T-cell (primary cell): ENCODE data around the gene ERN1. TPM values are rescaled to one million over a fixed set of nuclear protein-coding genes. Genes with fewer than 3 reads are reported as not detected.

ENCODE experiments used
- ATAC-seq, 4 experiments: fragments of 200-7000 bp in 3 of 4; fragments of 150-1000 bp in 1 of 4; cut with Tn5 transposase; replicated peaks in 1 of 4; 1 replicate in 3 of 4; 2 replicates in 1 of 4; pipeline ENCODE4 v1.10.0; 2021; ENCODE audit warnings: moderate library complexity in 3 of 4, mild to moderate bottlenecking in 2 of 4, moderate number of reproducible peaks in 1 of 4
- CTCF ChIA-PET, 2 donors: fragments of 300-600 bp; sonication (Branson Sonifier 250); formaldehyde crosslinking; loops; one replicate each; lab custom pipeline; 2022; ENCODE audit warnings: antibody characterized with exemption in 2 of 2; lab: Charles Lee
- POLR2A ChIA-PET, 2 donors: fragments of 300-600 bp; sonication (Branson Sonifier 250); formaldehyde crosslinking; loops; one replicate each; lab custom pipeline; 2022; ENCODE audit warnings: antibody characterized with exemption in 2 of 2; lab: Charles Lee
- DNase-seq, 35 experiments: peaks; one replicate each; pipeline versions ENCODE4 v3.0.0 to v3.0.0-alpha.2; 2013 to 2023
- H3K27ac ChIP-seq: one replicate; pipeline ENCODE4 v1.5.1; 2013; ENCODE audit warnings: low read length
- H3K27me3 ChIP-seq, 2 experiments: replicated peaks in 1 of 2; 1 replicate in 1 of 2; 2 replicates in 1 of 2; pipeline versions ENCODE4 v1.6.1 to v1.7.0; 2013; ENCODE audit warnings: low read length in 1 of 2, mixed read lengths in 1 of 2; ENCODE audit not compliant: control insufficient read depth in 2 of 2, insufficient read depth in 2 of 2; ENCODE audit errors: extremely low read depth in 1 of 2
- H3K36me3 ChIP-seq, 2 donors: 1 replicate in 1 of 2; 2 replicates in 1 of 2; pipeline versions ENCODE4 v1.6.1 to v1.7.0; 2013; ENCODE audit warnings: low read length in 1 of 2; ENCODE audit not compliant: control insufficient read depth in 2 of 2, insufficient read depth in 1 of 2; ENCODE audit errors: extremely low read depth in 1 of 2
- H3K4me1 ChIP-seq, 2 experiments: 1 replicate in 1 of 2; 2 replicates in 1 of 2; pipeline versions ENCODE4 v1.6.1 to v1.7.0; 2013; ENCODE audit warnings: low read length in 2 of 2, mixed read lengths in 1 of 2; ENCODE audit not compliant: insufficient read depth in 2 of 2, control insufficient read depth in 1 of 2; ENCODE audit errors: extremely low read depth in 1 of 2
- H3K4me3 ChIP-seq, 2 donors: 1 replicate in 1 of 2; 2 replicates in 1 of 2; pipeline versions ENCODE4 v1.5.1 to v1.7.0; 2013; ENCODE audit warnings: mild to moderate bottlenecking in 2 of 2, low read length in 1 of 2, moderate library complexity in 1 of 2; ENCODE audit not compliant: control insufficient read depth in 1 of 2; ENCODE audit errors: extremely low read depth in 1 of 2
- H3K9me3 ChIP-seq: 2 replicates; pipeline ENCODE4 v1.7.0; 2013
- H3K27ac Mint-ChIP-seq, 2 donors: one replicate each; pipeline ENCODE4 v1.8.0; 2020 to 2021; ENCODE audit warnings: mild to moderate bottlenecking in 2 of 2, mixed read lengths in 2 of 2
- H3K27me3 Mint-ChIP-seq, 2 donors: one replicate each; pipeline ENCODE4 v1.8.0; 2021 to 2022; ENCODE audit warnings: mixed read lengths in 2 of 2
- H3K36me3 Mint-ChIP-seq: one replicate; pipeline ENCODE4 v1.8.0; 2021; ENCODE audit warnings: mixed read lengths
- H3K4me1 Mint-ChIP-seq, 3 donors: one replicate each; pipeline ENCODE4 v1.8.0; 2020 to 2022; ENCODE audit warnings: mixed read lengths in 3 of 3, mild to moderate bottlenecking in 1 of 3
- H3K4me3 Mint-ChIP-seq, 3 donors: one replicate each; pipeline ENCODE4 v1.8.0; 2020 to 2022; ENCODE audit warnings: mild to moderate bottlenecking in 3 of 3, mixed read lengths in 3 of 3, moderate library complexity in 3 of 3
- H3K9me3 Mint-ChIP-seq, 3 donors: one replicate each; pipeline ENCODE4 v1.8.0; 2020 to 2022; ENCODE audit warnings: mixed read lengths in 3 of 3
- WGBS: methylation state at CpG from one replicate; pipeline ENCODE4 v1.1.5; 2013; ENCODE audit warnings: missing lambda C conversion rate; ENCODE audit not compliant: insufficient coverage; 5-methylcytosine and 5-hydroxymethylcytosine counted together
- total RNA-seq, 35 experiments: library from RNA in 6 of 35; stranded (reverse) in 6 of 35; fragments of 120-200 nt in 1 of 35; gene quantifications; one replicate each; pipeline versions ENCODE4 v1.2.1 to v1.2.4 and lab custom pipeline; 2013 to 2026

ERN1 gene
- total RNA-seq, 5 donors from 2014 or later (not counting 1 experiment from before 2014, with no cell fraction given), result 71.2 to 146 (median 112) TPM

DNA sequence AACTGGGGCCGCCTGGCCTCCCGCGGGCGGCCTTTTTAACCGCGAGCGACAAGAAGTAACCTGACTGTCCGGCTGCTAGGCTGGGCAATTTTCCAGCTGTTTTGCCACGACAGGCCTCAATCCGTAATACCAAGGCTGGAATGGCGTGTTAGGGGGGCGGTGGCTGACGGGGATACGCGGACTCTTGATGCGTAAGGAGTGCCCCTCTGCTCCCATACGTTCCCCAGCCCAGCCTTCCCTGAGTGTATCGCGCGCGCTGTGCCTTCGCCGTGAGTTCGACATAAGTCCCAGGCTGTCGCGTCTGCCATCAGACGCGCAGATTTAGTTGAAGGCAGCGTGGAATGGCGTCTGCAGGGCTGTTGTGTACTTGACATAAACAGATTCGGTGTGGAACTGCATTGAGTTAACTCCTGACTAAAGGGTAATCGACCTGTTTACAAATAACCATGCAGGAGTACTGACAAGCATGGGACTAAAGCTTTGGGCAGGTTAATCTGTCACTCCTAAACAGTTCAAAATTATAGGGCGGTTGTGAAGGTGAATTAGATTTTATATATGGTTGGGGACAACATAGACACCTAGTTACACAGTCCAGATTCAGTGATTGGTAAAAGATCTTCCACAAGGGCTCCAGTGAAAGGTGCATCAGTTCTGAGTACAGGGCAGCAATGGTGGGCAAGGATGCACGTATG is 16.6 kb upstream of the ERN1 start:
- WGBS, result 0% methylated on average over 23 of the region's 34 CpGs
- H3K27ac ChIP-seq, result peak overlapping the region; percentile 87
- H3K27me3 Mint-ChIP-seq, result no peaks in the 10 kb centered on the region
- H3K9me3 Mint-ChIP-seq, result no peaks in the 10 kb centered on the region
- no peak overlapping the region for H3K27ac Mint-ChIP-seq
- DNase-seq (peak; percentile 19 to 66 (median 45)), ATAC-seq (peak; percentile 14 to 31 (median 20))
- peaks cover 7% of the 10 kb centered on the region for H3K36me3 Mint-ChIP-seq
- peak overlapping the region; percentile 55 to 77 for H3K4me3 ChIP-seq
- peaks cover 24 to 28% (median 24%) of the 10 kb centered on the region in 3 donors for H3K4me1 Mint-ChIP-seq
- H3K4me1 ChIP-seq, result peaks cover 14 to 18% of the 10 kb centered on the region in 2 experiments
- H3K9me3 ChIP-seq, result no peaks in the 10 kb centered on the region
- no peak overlapping the region for H3K4me3 Mint-ChIP-seq
- H3K27me3 ChIP-seq, result no peaks in the 10 kb centered on the region
- peaks cover 2 to 26% of the 10 kb centered on the region in 2 donors for H3K36me3 ChIP-seq
- ChIA-PET CTCF (interaction anchor here (0.6 to 2.5 kb wide), 8 partner anchors 13 to 236 kb away, joined by 3 to 39 read pairs (median 10); no protein-coding TSS in a partner anchor), POLR2A (interaction anchor here (0.5 to 1.9 kb wide), 21 partner anchors 13 to 423 kb away, joined by 3 to 18 read pairs (median 5); partner anchors contain the start of genes ERN1 (in 2 of the 2), ICAM2 (in 2 of the 2) and CEP95 (in 1 of the 2))

DNA sequence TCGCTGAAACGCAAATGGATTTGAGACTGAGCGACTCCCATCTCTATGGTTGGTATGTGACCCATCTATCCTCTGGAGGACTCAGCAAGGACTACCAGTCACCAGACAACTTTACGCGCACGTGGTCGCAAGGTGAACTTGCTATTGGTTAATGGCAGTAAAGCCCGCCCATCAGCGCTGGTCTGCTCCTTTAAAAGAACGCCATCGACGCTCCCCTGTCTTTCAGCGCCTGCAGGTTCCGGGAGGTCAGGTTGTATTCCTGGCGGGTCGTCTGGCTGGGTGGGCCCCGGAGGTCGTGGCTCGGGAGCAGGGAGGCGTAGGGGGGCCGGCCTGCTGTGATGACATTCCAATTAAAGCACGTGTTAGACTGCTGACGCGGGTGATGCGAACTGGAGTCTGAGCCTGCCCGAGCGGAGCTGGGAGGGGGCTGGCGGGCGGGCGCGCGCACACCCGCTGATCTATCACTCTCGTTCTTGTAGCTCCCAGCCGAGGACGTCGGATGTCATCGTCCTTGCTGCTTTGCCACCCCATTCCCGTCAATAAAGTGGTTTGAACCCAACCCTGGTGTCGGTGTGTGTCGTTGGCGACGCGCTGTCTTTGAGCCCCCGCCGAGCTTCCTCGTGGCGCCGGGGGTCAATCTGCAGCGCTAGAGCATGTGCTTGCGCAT is 15.9 kb upstream of the ERN1 start:
- ChIA-PET POLR2A (interaction anchor here (0.5 to 1.9 kb wide), 33 partner anchors 12 to 706 kb away, joined by 3 to 18 read pairs (median 5); partner anchors contain the start of genes ERN1 (in 2 of the 2), ICAM2 (in 2 of the 2) and CEP95 (in 1 of the 2)), CTCF (interaction anchor here (0.5 to 2.5 kb wide), 13 partner anchors 12 to 251 kb away, joined by 3 to 39 read pairs (median 8); partner anchors contain the start of gene ICAM2 (in 1 of the 2))
- H3K36me3 ChIP-seq, result peaks cover 0 to 21% of the 10 kb centered on the region in 2 donors
- peaks cover 4% of the 10 kb centered on the region for H3K36me3 Mint-ChIP-seq
- under 1% methylated on average over 51 of the region's 51 CpGs for WGBS
- H3K27ac Mint-ChIP-seq, result no peak overlapping the region
- H3K27me3 Mint-ChIP-seq, result no peaks in the 10 kb centered on the region
- peaks cover 24 to 28% (median 24%) of the 10 kb centered on the region in 3 donors for H3K4me1 Mint-ChIP-seq
- peak overlapping the region; percentile 55 to 77 for H3K4me3 ChIP-seq
- no peaks in the 10 kb centered on the region for H3K9me3 ChIP-seq
- peak; percentile 90 to 98 (median 95) for DNase-seq
- peaks cover 14 to 18% of the 10 kb centered on the region in 2 experiments for H3K4me1 ChIP-seq
- H3K27me3 ChIP-seq, result no peaks in the 10 kb centered on the region
- no peaks in the 10 kb centered on the region for H3K9me3 Mint-ChIP-seq
- no peak overlapping the region for H3K4me3 Mint-ChIP-seq
- H3K27ac ChIP-seq, result peak overlapping the region; percentile 87
- ATAC-seq, result peak; percentile 91 to 95 (median 94)

GRCh38 chr17:64145375-64145750 is 15.4 kb upstream of the ERN1 start:
- no peak overlapping the region for H3K27ac Mint-ChIP-seq
- 0% methylated on average over 10 of the region's 15 CpGs for WGBS
- H3K4me1 Mint-ChIP-seq, result peaks cover 24 to 28% (median 24%) of the 10 kb centered on the region in 3 donors
- Histone ChIP-seq H3K27me3 (no peaks in the 10 kb centered on the region), H3K4me3 (peak overlapping the region; percentile 55 to 77), H3K36me3 (peaks cover 0 to 16% of the 10 kb centered on the region in 2 donors), H3K27ac (peak overlapping the region; percentile 87), H3K9me3 (no peaks in the 10 kb centered on the region), H3K4me1 (peaks cover 14 to 18% of the 10 kb centered on the region in 2 experiments)
- CTCF ChIA-PET, result interaction anchor here (0.5 to 2.5 kb wide), 11 partner anchors 11 to 251 kb away, joined by 3 to 39 read pairs (median 8); partner anchors contain the start of gene ICAM2 (in 1 of the 2)
- peaks cover 4% of the 10 kb centered on the region for H3K36me3 Mint-ChIP-seq
- ATAC-seq, result peak; percentile 17 to 30 (median 23)
- POLR2A ChIA-PET, result interaction anchor here (0.6 to 1.9 kb wide), 22 partner anchors 12 to 774 kb away, joined by 3 to 18 read pairs (median 4); partner anchors contain the start of genes ERN1 (in 2 of the 2), ICAM2 (in 2 of the 2), CEP95 (in 1 of the 2) and LRRC37A3 (in 1 of the 2)
- H3K9me3 Mint-ChIP-seq, result no peaks in the 10 kb centered on the region
- H3K27me3 Mint-ChIP-seq, result no peaks in the 10 kb centered on the region
- no peak overlapping the region for H3K4me3 Mint-ChIP-seq
- no peak for DNase-seq

GRCh38 chr17:64139542-64139941 is 9.6 kb upstream of the ERN1 start:
- no peak overlapping the region for H3K27ac Mint-ChIP-seq
- H3K9me3 ChIP-seq, result no peaks in the 10 kb centered on the region
- no peaks in the 10 kb centered on the region for H3K4me1 Mint-ChIP-seq
- ChIA-PET POLR2A (no interaction called here), CTCF (interaction anchor here in 1 of 2 donors (0.6 kb wide), 2 partner anchors 278 to 502 kb away, joined by 3 to 8 read pairs; no protein-coding TSS in a partner anchor)
- no peaks in the 10 kb centered on the region for H3K27me3 ChIP-seq
- no peak overlapping the region for H3K27ac ChIP-seq
- 100% methylated on average over 2 of the region's 6 CpGs for WGBS
- no peak overlapping the region for H3K4me3 Mint-ChIP-seq
- ATAC-seq, result no peak
- no peaks in the 10 kb centered on the region for H3K36me3 ChIP-seq
- no peaks in the 10 kb centered on the region for H3K9me3 Mint-ChIP-seq
- H3K4me3 ChIP-seq, result no peak overlapping the region
- H3K4me1 ChIP-seq, result no peaks in the 10 kb centered on the region
- no peaks in the 10 kb centered on the region for H3K36me3 Mint-ChIP-seq
- H3K27me3 Mint-ChIP-seq, result no peaks in the 10 kb centered on the region
- no peak for DNase-seq

GRCh38 chr17:64138441-64138840 is 8.5 kb upstream of the ERN1 start:
- DNase-seq, result no peak
- Mint-ChIP-seq H3K27me3 (no peaks in the 10 kb centered on the region), H3K9me3 (no peaks in the 10 kb centered on the region), H3K4me1 (peaks cover 0 to 3% (median 1%) of the 10 kb centered on the region in 3 donors), H3K4me3 (no peak overlapping the region), H3K36me3 (no peaks in the 10 kb centered on the region), H3K27ac (no peak overlapping the region)
- Histone ChIP-seq H3K36me3 (no peaks in the 10 kb centered on the region), H3K27me3 (no peaks in the 10 kb centered on the region), H3K4me1 (peaks cover 0 to 2% of the 10 kb centered on the region in 2 experiments), H3K4me3 (no peak overlapping the region), H3K9me3 (no peaks in the 10 kb centered on the region), H3K27ac (no peak overlapping the region)
- WGBS, result 100% methylated on average over 1 of the region's 2 CpGs
- ATAC-seq, result no peak
- ChIA-PET CTCF (no interaction called here), POLR2A (no interaction called here)

- H3K4me1 ChIP-seq, result peaks cover 7 to 17% of the 10 kb centered on the region in 2 experiments
- CTCF ChIA-PET, result interaction anchor here (0.6 to 5.5 kb wide), 8 partner anchors 10 to 393 kb away, joined by 3 to 226 read pairs (median 16); no protein-coding TSS in a partner anchor
- no peak for DNase-seq
- WGBS, result 68% methylated on average over 4 of the region's 6 CpGs
- no peak overlapping the region for H3K4me3 Mint-ChIP-seq
- no peak overlapping the region for H3K4me3 ChIP-seq
- ATAC-seq, result no peak
- POLR2A ChIA-PET, result no interaction called here
- no peak overlapping the region for H3K27ac Mint-ChIP-seq
- no peaks in the 10 kb centered on the region for H3K27me3 ChIP-seq
- H3K4me1 Mint-ChIP-seq, result peaks cover 12 to 23% (median 18%) of the 10 kb centered on the region in 3 donors
- no peaks in the 10 kb centered on the region for H3K36me3 ChIP-seq
- no peaks in the 10 kb centered on the region for H3K27me3 Mint-ChIP-seq
- no peaks in the 10 kb centered on the region for H3K36me3 Mint-ChIP-seq
- H3K27ac ChIP-seq, result no peak overlapping the region
- no peaks in the 10 kb centered on the region for H3K9me3 Mint-ChIP-seq
- H3K9me3 ChIP-seq, result no peaks in the 10 kb centered on the region
These were observed 5.1 kb upstream of the ERN1 start for GRCh38 chr17:64135000-64135399.
